OCI-LY3 (cell line): ENCODE data around the gene ATG10.

Experiments
- CTCF ChIP-seq: fragments of 200-600, 300-600 bp; sonication (generic); IDR thresholded peaks from 2 replicates; pipeline ENCODE4 v1.5.1; 2014; ENCODE audit warnings: antibody characterized with exemption, low read length, low read depth
- EZH2phosphoT487 ChIP-seq: fragments of 200-600 bp; shearing (Covaris generic); IDR thresholded peaks from 2 replicates; pipeline ENCODE4 v1.6.1; 2018; ENCODE audit warnings: antibody characterized with exemption, mixed run types, low read depth

- no peak for TF ChIP-seq CTCF
- no peak for TF ChIP-seq EZH2phosphoT487
Observed at GRCh38 chr5:82168294-82168693, 196.5 kb downstream of the ATG10 start.
